GM12878 (cell line): ENCODE results near the gene NEK10. TPM values are rescaled to one million over a fixed set of nuclear protein-coding genes. Genes with fewer than 3 reads are reported as not detected.
"Not testable (repeated sequence)": the region's sequence is repeated elsewhere in the genome, so short reads cannot be mapped to it uniquely, and the experiment has no call there.

Experiments used
- ATAC-seq: fragments of 200-7000 bp; cut with Tn5 transposase; 3 replicates; pipeline ENCODE4 v1.9.1; 2020; ENCODE audit warnings: mild to moderate bottlenecking, moderate library complexity
- BruUV-seq: library from RNA; stranded (reverse); fragments of 400-500 nt; replicated peaks from 2 replicates; lab custom pipeline; 2021; lab: Mats Ljungman, UMichigan
- CTCF ChIA-PET: fragments of 300-600 bp; sonication (Branson Sonifier 250); formaldehyde crosslinking; extraction: SDS; loops from one replicate; lab custom pipeline; 2021; ENCODE audit warnings: inconsistent platforms; lab: Yijun Ruan, JAX
- POLR2A ChIA-PET: fragments of 350-600 bp; formaldehyde crosslinking; extraction: SDS; loops from one replicate; lab custom pipeline; 2021; ENCODE audit warnings: inconsistent platforms; lab: Charles Lee
- RAD21 ChIA-PET: fragments of 300-600 bp; sonication (Branson Sonifier 250); formaldehyde crosslinking; loops from one replicate; lab custom pipeline; 2023; ENCODE audit warnings: antibody characterized with exemption; ENCODE audit not compliant: unreplicated experiment; lab: Charles Lee
- SMC1A ChIA-PET: fragments of 300-600 bp; sonication (Branson Sonifier 250); formaldehyde crosslinking; loops from one replicate; lab custom pipeline; 2023; ENCODE audit not compliant: unreplicated experiment, uncharacterized antibody; lab: Charles Lee
- DNase-seq: peaks from one replicate; pipeline ENCODE4 v3.0.0-alpha.2; 2011; ENCODE audit warnings: low read depth, low spot score
- FAIRE-seq: peaks from 3 replicates; lab custom pipeline; 2011; peaks lifted over from hg19 to GRCh38; lab: Jason Lieb, UNC
- H2AFZ ChIP-seq: 2 replicates; pipeline ENCODE4 v1.6.0; 2011; ENCODE audit warnings: low read depth, low read length, control low read depth; ENCODE audit not compliant: control insufficient read depth
- H3K27ac ChIP-seq: 2 replicates; pipeline ENCODE4 v1.5.1; 2011; ENCODE audit warnings: control low read depth; ENCODE audit not compliant: control insufficient read depth, insufficient read depth
- H3K27me3 ChIP-seq, 2 experiments: replicated peaks in 1 of 2; 2 replicates each; pipeline versions ENCODE4 v1.6.0 to v1.6.1; 2011; ENCODE audit warnings: low read length in 1 of 2; ENCODE audit not compliant: control insufficient read depth in 2 of 2, insufficient read depth in 2 of 2
- H3K36me3 ChIP-seq, 2 experiments: 2 replicates each; pipeline ENCODE4 v1.5.1; 2011; ENCODE audit warnings: low read length in 1 of 2; ENCODE audit not compliant: control insufficient read depth in 2 of 2, insufficient read depth in 2 of 2
- H3K4me1 ChIP-seq: 2 replicates; pipeline ENCODE4 v1.6.1; 2011; ENCODE audit warnings: mild to moderate bottlenecking, low read length, moderate library complexity, mixed read lengths; ENCODE audit not compliant: control insufficient read depth, insufficient read depth
- H3K4me2 ChIP-seq: 2 replicates; pipeline ENCODE4 v1.6.0; 2011; ENCODE audit warnings: control low read depth; ENCODE audit not compliant: control insufficient read depth, insufficient read depth
- H3K4me3 ChIP-seq: fragments of 200-600 bp; sonication (generic); 2 replicates; pipeline ENCODE4 v1.5.1; 2016
- H3K79me2 ChIP-seq: 2 replicates; pipeline ENCODE4 v1.6.0; 2011; ENCODE audit warnings: low read length; ENCODE audit not compliant: control insufficient read depth, insufficient read depth
- H3K9ac ChIP-seq: 2 replicates; pipeline ENCODE4 v1.8.0; 2011; ENCODE audit warnings: low read length, control low read depth, mixed read lengths; ENCODE audit not compliant: control insufficient read depth, insufficient read depth
- H3K9me3 ChIP-seq: replicated peaks from 3 replicates; pipeline ENCODE4 v1.5.1; 2011; ENCODE audit warnings: mild to moderate bottlenecking, low read length; ENCODE audit not compliant: control insufficient read depth, insufficient read depth
- H4K20me1 ChIP-seq: 2 replicates; pipeline ENCODE4 v1.6.0; 2011; ENCODE audit not compliant: control insufficient read depth, insufficient read depth
- WGBS: methylation state at CpG from one replicate; pipeline ENCODE4 v1.1.6; 2016; ENCODE audit warnings: low lambda C conversion rate; ENCODE audit not compliant: insufficient replicate concordance, insufficient coverage; ENCODE audit errors: missing lambda C conversion rate; 5-methylcytosine and 5-hydroxymethylcytosine counted together
- in situ Hi-C: fragments of 300-500 bp; cut with MboI; formaldehyde crosslinking; loops from 9 replicates; pipeline ENCODE4 v1.14.3; 2018; ENCODE audit warnings: mixed read lengths
- intact Hi-C: fragments of 100-400 bp; cut with micrococcal nuclease; formaldehyde crosslinking; loops from one replicate; pipeline ENCODE4 v1.14.2; 2022; ENCODE audit not compliant: unreplicated experiment
- polyA plus RNA-seq, 11 experiments: library from polyadenylated mRNA; depleted of rRNA in 4 of 11; unstranded in 6 of 11; stranded (reverse) in 5 of 11; fragments of >200 nt; fragmentation: Nextera tagmentation in 4 of 11; fragmentation: Illumina TruSeq in 1 of 11; extraction: Ambion mirVana in 4 of 11; extraction: Trizol in 1 of 11; gene quantifications; 1 replicate in 1 of 11; 2 replicates in 10 of 11; pipeline versions ENCODE4 v1.2.1 to v1.2.3, GENCODE V29; 2011 to 2016; ENCODE audit warnings: inconsistent platforms in 2 of 11, missing spikeins in 2 of 11, low read depth in 1 of 11
- total RNA-seq, 4 experiments: library from RNA; depleted of rRNA in 3 of 4; stranded (reverse); fragments of >200 nt in 3 of 4; fragmentation: Illumina TruSeq in 1 of 4; extraction: Trizol in 1 of 4; gene quantifications; 2 replicates each; pipeline versions ENCODE4 v1.2.1 to v1.2.3, GENCODE V29; 2013 to 2021
- TF ChIP-seq, protein P1 (sequence below): IDR thresholded peaks from 2 replicates; pipeline ENCODE4 v1.6.1; 2011; ENCODE audit warnings: low read depth, low read length, improper control_type of control experiment, borderline replicate concordance

The NEK10 gene
- total and polyA plus RNA-seq, 10 of the 15 experiments (the other 5 are each of a cell fraction or from before 2014, with no cell fraction given), result 0.06 to 0.40 (median 0.16) TPM; not detected in 2

DNA sequence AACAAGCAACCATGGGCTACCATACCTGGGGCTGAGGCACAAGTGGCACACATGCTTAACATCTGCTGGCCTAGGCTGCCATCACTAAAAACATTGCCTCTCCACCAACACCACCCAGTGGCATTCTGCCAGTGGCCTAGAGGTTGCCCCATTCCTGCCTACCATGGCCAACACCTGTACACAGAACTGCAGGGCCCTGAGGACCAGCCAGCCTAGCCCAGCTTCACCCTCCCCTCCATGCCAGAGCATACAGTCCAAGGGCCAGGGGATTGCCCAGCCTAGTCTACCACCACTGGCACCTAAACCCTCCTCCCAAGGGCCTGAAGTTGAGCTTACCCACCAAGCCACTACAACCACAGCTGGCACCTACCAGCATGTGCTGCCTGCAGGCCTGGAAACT is 35.3 kb downstream of the NEK10 start (continued):
- TF ChIP-seq, protein P1, sequence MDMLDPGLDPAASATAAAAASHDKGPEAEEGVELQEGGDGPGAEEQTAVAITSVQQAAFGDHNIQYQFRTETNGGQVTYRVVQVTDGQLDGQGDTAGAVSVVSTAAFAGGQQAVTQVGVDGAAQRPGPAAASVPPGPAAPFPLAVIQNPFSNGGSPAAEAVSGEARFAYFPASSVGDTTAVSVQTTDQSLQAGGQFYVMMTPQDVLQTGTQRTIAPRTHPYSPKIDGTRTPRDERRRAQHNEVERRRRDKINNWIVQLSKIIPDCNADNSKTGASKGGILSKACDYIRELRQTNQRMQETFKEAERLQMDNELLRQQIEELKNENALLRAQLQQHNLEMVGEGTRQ, result no peak

GRCh38 chr3:27328982-27329762 is 40.0 kb downstream of the NEK10 start:
- FAIRE-seq, H3K27me3 ChIP-seq, H4K20me1 ChIP-seq, H2AFZ ChIP-seq, ATAC-seq, H3K4me2 ChIP-seq, H3K9ac ChIP-seq, RAD21 ChIA-PET, DNase-seq, intact Hi-C loops, H3K79me2 ChIP-seq, in situ Hi-C loops, H3K4me1 ChIP-seq, H3K4me3 ChIP-seq, BruUV-seq, H3K36me3 ChIP-seq, H3K27ac ChIP-seq, POLR2A ChIA-PET, H3K9me3 ChIP-seq: not testable (repeated sequence)
- WGBS, result 63% methylated on average over 4 of the region's 4 CpGs
- ChIA-PET SMC1A (interaction anchor here (0.5 to 0.9 kb wide), 2 partner anchors 19 to 341 kb away, joined by 3 read pairs; no protein-coding TSS in a partner anchor), CTCF (interaction anchor here (1.2 kb wide), 1 partner anchor 26 kb away, joined by 3 read pairs; no protein-coding TSS in a partner anchor)
